KMS-11 (cell line): Measurements from ENCODE around the gene URB2.

Experiments used
- H2AFZ ChIP-seq: fragments of 200-600 bp; sonication (generic); 2 replicates; pipeline ENCODE4 v1.6.1; 2016; ENCODE audit warnings: antibody characterized with exemption, mixed run types, low read depth
- H3K27ac ChIP-seq: fragments of 200-600 bp; sonication (generic); 2 replicates; pipeline ENCODE4 v1.6.1; 2016; ENCODE audit warnings: mild to moderate bottlenecking, mixed run types
- H3K27me3 ChIP-seq: fragments of 200-600 bp; sonication (generic); 2 replicates; pipeline ENCODE4 v1.6.1; 2017; ENCODE audit warnings: mild to moderate bottlenecking, low read depth, mixed run types, moderate library complexity; ENCODE audit not compliant: insufficient read depth
- H3K36me3 ChIP-seq: fragments of 200-600 bp; sonication (generic); 2 replicates; pipeline ENCODE4 v1.6.1; 2017; ENCODE audit warnings: mild to moderate bottlenecking, mixed run types; ENCODE audit not compliant: insufficient read depth
- H3K4me1 ChIP-seq: fragments of 200-600 bp; sonication (generic); 2 replicates; pipeline ENCODE4 v1.6.1; 2016; ENCODE audit warnings: mild to moderate bottlenecking, low read depth, mixed run types; ENCODE audit not compliant: poor library complexity, severe bottlenecking
- H3K4me2 ChIP-seq: fragments of 200-600 bp; sonication (generic); 2 replicates; pipeline ENCODE4 v1.7.0; 2016; ENCODE audit warnings: mild to moderate bottlenecking, mixed run types
- H3K4me3 ChIP-seq: fragments of 200-600 bp; sonication (generic); IDR thresholded peaks from 2 replicates; pipeline ENCODE4 v1.6.1; 2017; ENCODE audit warnings: low read depth, low read length, mixed read lengths; ENCODE audit not compliant: insufficient read depth
- H3K79me2 ChIP-seq: fragments of 200-600 bp; sonication (generic); 2 replicates; pipeline ENCODE4 v1.6.1; 2016; ENCODE audit warnings: low read depth, mixed run types; ENCODE audit not compliant: insufficient read depth
- H3K9ac ChIP-seq: fragments of 200-600 bp; sonication (generic); 2 replicates; pipeline ENCODE4 v1.6.1; 2016; ENCODE audit warnings: mild to moderate bottlenecking, mixed run types
- H4K20me1 ChIP-seq: fragments of 200-600 bp; sonication (generic); 2 replicates; pipeline ENCODE4 v1.6.1; 2016; ENCODE audit warnings: mild to moderate bottlenecking, mixed run types; ENCODE audit not compliant: insufficient read depth
- TF ChIP-seq, protein P1 (sequence below): fragments of 200-600 bp; sonication (generic); conservative IDR thresholded peaks from 2 replicates; pipeline ENCODE4 v1.6.1; 2017; ENCODE audit warnings: low read depth, mild to moderate bottlenecking, antibody characterized with exemption, low read length, moderate library complexity, mixed read lengths

The URB2 gene

DNA sequence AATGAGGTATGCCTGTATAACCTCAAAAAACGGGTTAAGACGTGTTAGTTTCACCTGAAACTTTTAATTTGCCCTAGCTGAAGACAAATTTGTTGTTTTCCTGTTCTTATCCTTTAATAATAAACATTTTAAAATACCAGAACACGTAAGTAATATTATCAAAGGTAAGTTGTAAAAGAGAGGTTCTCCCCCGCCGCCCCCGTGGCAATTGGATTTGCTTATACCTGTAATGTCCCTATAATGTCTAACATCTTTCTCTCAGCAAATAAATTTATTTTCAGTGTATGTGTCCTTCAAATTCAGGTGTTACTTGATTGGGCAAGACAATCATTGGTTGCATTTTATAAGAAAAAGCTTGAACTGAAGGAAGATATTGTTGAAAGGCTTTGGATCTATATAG is 5.9 kb downstream of the URB2 start:
- H3K4me1 ChIP-seq, result peaks cover 31% of the 10 kb centered on the region
- H3K36me3 ChIP-seq, result peaks cover 26% of the 10 kb centered on the region; the same call in 1 of the 2 replicates
- no peak overlapping the region for H2AFZ ChIP-seq
- peaks cover 13% of the 10 kb centered on the region for H4K20me1 ChIP-seq
- no peak overlapping the region for H3K4me3 ChIP-seq
- TF ChIP-seq, protein P1, sequence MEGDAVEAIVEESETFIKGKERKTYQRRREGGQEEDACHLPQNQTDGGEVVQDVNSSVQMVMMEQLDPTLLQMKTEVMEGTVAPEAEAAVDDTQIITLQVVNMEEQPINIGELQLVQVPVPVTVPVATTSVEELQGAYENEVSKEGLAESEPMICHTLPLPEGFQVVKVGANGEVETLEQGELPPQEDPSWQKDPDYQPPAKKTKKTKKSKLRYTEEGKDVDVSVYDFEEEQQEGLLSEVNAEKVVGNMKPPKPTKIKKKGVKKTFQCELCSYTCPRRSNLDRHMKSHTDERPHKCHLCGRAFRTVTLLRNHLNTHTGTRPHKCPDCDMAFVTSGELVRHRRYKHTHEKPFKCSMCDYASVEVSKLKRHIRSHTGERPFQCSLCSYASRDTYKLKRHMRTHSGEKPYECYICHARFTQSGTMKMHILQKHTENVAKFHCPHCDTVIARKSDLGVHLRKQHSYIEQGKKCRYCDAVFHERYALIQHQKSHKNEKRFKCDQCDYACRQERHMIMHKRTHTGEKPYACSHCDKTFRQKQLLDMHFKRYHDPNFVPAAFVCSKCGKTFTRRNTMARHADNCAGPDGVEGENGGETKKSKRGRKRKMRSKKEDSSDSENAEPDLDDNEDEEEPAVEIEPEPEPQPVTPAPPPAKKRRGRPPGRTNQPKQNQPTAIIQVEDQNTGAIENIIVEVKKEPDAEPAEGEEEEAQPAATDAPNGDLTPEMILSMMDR, result no peak
- H3K4me2 ChIP-seq, result no peak overlapping the region
- peaks cover 95% of the 10 kb centered on the region for H3K79me2 ChIP-seq
- H3K9ac ChIP-seq, result no peak overlapping the region
- no peak overlapping the region for H3K27ac ChIP-seq
- H3K27me3 ChIP-seq, result no peaks in the 10 kb centered on the region

DNA sequence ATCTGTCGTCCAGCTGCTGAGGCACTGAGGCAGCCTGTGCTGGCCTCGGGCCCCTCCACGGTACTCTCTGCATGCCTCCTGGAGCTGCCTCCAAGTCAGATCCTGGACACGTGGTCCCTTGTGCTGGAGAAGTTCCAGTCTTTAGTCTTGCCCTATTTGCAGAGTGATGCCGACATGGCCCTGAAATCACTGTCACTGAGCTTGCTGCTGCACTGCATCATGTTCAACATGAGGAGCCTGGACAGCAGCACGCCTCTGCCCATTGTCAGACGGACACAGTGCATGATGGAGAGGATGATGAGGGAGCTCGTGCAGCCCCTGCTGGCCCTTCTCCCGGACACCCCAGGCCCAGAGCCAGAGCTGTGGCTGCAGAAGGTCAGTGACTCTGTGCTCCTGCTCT is 10.0 kb downstream of the URB2 start:
- Histone ChIP-seq H3K27ac (no peak overlapping the region), H3K27me3 (no peaks in the 10 kb centered on the region), H3K9ac (no peak overlapping the region), H3K4me3 (no peak overlapping the region), H3K79me2 (peaks cover 92% of the 10 kb centered on the region; the same call in 1 of the 2 replicates), H3K4me2 (no peak overlapping the region), H2AFZ (no peak overlapping the region), H3K36me3 (peaks cover 31% of the 10 kb centered on the region; the same call in 1 of the 2 replicates), H4K20me1 (peaks cover 18% of the 10 kb centered on the region), H3K4me1 (peaks cover 4% of the 10 kb centered on the region)
- TF ChIP-seq, protein P1, result no peak

DNA sequence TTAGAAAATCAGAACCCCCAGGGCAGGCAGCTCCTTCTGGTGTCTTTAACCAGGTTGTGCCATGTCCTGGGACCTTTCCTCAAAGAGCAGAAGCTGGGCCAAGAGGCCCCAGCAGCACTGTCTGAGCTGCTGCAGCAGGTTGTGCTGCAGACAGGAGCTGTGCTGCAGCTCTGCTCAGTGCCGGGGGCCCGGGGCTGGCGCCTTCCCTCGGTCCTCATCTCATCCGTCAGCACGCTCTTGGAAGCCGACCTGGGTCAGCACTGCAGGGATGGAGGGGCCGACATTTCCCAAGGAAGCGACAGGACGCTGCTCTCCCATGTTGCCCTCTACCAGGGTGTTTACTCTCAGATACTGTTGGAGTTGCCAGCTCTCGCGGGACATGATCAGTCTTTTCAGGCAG is 11.7 kb downstream of the URB2 start:
- Histone ChIP-seq H3K79me2 (peaks cover 90% of the 10 kb centered on the region; the same call in 1 of the 2 replicates), H3K36me3 (peaks cover 18% of the 10 kb centered on the region; the same call in 1 of the 2 replicates), H3K4me3 (no peak overlapping the region), H2AFZ (no peak overlapping the region), H4K20me1 (peaks cover 5% of the 10 kb centered on the region; the same call in 1 of the 2 replicates), H3K4me2 (no peak overlapping the region), H3K27ac (no peak overlapping the region), H3K4me1 (no peaks in the 10 kb centered on the region), H3K9ac (no peak overlapping the region), H3K27me3 (no peaks in the 10 kb centered on the region)
- TF ChIP-seq, protein P1, result no peak

DNA sequence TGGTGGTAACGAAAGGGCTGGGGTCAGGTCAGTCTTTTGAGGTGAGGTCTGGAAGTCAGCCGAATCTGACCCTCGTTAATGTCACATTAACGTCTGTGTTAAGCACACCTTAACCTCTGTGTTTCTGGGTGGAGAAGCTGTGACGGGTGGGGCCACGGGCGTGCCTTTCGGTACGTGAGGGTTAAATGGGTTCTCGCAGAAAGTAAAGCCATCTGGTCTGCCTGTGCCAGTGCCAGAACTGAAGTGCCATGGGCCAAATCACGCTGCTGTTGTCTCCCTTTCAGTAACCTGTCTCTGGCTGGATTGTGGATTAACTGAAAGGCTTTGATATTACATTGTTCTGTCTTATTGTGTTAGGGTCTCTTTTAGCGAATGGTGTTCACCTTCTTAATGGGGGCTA is 14.4 kb downstream of the URB2 start:
- no peaks in the 10 kb centered on the region for H3K27me3 ChIP-seq
- H3K4me2 ChIP-seq, result no peak overlapping the region
- no peak overlapping the region for H2AFZ ChIP-seq
- H3K27ac ChIP-seq, result no peak overlapping the region
- peaks cover 16% of the 10 kb centered on the region; the same call in 1 of the 2 replicates for H3K36me3 ChIP-seq
- no peak overlapping the region for H3K4me3 ChIP-seq
- TF ChIP-seq, protein P1, result no peak
- no peak overlapping the region for H3K9ac ChIP-seq
- peaks cover 66% of the 10 kb centered on the region; the same call in 1 of the 2 replicates for H3K79me2 ChIP-seq
- H4K20me1 ChIP-seq, result peaks cover 5% of the 10 kb centered on the region; the same call in 1 of the 2 replicates
- peaks cover 13% of the 10 kb centered on the region for H3K4me1 ChIP-seq
